Suppressor macrophage (primary cell): ENCODE measurements around the gene POLR2E.

Experiments
- DNase-seq, 4 experiments: peaks; one replicate each; pipeline ENCODE4 v3.0.0-alpha.2; 2020 to 2022

POLR2E gene

DNA sequence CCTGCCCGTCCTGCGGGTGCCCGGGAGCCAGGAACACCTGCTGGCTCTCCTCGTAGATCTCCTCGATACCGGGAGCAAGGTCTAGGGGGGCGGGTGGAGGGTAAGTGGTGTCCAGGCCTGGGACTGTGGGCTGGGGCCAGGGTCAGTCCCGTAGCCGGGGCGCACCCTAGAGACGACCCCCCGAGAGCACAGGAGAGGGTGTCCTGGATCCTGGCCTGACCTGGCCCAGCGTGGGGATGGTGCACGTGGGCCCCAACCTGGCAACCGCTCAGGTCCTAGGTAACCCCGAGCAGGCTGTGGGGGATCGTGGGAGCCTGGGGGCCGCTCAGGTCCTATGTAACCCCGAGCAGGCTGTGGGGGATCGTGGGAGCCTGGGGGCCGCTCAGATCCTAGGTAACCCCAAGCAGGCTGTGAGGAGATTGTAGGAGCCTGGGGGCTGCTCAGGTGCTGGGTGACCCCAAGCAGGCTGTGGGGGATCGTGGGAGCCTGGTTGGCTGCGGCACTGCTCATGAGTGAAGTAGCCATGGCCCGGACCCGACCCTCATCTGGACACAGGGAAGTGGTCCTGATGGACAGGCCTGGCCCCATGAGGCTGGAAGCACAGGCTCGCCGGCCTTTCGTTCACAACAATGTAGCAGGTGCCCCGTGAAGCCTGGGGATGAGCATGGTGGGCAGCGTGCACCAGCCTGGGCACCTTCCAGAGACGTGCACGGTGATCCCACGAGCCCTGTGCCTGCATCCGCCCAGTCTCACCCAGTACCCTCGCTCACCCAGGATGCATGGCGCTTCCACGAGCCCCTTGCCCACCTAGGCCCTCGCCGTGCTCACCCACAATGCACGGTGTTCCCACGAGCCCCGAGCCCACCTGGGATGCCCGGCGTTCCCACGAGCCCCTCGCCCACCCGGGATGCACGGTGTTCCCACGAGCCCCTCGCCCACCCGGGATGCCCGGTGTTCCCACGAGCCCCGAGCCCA is 14.8 kb upstream of the POLR2E start:
- no peak for DNase-seq

DNA sequence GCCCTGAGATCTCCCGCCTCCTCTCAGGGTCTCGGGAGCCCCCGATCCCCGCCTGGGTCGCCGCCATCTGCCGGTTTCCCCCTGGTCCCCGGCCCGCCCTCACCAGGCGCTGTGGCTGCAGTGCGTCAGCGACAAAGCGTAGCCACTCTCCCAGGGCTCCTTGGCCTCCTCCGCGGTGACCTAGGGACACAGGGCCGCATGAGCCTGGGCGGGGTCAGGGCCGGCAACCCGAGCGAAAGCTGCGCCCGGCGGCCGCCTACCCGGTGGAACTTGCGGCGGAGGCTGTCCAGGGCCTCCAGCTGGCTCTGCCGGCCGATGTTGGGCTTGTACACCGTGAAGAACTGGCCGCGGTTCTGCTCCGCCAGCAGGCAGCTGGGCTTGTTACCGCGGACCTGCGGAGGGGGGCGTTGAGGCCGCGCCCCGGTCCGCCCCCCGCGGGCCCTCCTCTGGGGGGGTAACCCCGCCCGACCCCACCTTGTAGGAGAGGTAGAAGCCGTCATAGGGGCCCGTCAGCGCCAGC is 13.9 kb upstream of the POLR2E start:
- no peak for DNase-seq

DNA sequence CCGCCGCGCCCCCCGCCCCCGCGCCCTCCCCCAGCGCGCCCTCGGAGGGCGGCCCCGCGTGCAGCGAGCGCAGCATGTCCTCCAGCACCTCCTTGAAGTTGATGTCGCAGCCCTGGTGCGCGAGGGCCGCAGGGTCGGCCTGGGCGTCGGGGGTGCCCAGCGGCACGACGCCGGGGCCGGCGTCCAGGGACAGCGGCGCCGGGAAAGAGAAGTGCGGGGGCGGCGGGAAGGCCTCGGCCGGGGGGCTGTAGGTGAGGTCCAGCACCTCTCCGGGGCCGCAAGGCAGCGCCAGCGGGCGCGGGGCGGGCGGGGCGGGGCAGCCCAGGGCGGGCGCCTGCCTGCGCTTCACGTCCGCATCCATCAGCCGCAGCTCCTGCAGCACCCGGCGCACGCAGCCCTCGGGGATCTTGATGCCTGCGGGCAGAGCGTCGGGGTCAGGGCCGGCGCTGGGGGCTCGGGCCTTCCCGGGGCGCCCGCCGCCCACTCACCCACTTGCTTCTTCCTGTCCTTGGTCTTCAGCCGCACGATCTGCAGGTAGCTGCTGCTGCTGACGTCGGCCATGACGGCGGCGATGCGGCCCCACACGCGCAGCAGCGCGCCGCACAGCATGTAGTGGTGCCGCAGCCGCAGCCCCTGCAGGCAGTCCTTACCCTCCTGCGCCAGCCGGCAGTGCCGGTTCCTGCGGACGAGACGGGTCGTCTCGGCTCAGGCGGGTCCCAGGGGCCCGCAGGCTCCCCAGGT is 13.3 kb upstream of the POLR2E start:
- DNase-seq: no peak

DNA sequence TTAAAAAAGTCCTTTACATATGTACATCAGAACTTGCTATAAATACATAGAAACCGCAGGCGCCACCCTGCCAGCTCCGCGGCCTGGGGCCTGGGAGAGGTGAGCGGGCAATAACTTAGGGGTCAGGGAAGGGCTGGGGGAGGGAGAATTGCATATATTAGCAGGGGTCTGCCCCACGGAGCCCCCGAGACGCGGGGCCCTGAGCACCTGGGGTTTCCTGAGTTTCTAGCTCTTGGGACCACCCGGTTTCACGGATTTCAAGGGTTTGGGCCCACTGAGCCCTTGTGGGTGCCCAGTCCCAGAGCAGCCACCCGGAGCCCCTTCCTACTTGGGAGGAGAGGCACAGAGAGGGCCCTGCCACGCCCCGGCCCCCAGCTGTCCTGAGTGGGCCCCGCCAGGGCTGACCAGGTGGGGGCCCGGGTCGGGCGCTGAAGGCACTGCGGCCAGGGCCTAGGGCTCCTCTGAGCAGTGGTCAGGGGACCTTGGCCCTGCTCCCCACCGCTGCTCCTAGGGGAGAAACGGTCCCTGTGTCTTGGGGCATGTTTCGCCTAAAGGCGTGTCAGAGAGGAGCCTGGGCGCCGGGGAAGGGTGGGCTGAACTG is 12.6 kb upstream of the POLR2E start:
- DNase-seq: no peak

DNA sequence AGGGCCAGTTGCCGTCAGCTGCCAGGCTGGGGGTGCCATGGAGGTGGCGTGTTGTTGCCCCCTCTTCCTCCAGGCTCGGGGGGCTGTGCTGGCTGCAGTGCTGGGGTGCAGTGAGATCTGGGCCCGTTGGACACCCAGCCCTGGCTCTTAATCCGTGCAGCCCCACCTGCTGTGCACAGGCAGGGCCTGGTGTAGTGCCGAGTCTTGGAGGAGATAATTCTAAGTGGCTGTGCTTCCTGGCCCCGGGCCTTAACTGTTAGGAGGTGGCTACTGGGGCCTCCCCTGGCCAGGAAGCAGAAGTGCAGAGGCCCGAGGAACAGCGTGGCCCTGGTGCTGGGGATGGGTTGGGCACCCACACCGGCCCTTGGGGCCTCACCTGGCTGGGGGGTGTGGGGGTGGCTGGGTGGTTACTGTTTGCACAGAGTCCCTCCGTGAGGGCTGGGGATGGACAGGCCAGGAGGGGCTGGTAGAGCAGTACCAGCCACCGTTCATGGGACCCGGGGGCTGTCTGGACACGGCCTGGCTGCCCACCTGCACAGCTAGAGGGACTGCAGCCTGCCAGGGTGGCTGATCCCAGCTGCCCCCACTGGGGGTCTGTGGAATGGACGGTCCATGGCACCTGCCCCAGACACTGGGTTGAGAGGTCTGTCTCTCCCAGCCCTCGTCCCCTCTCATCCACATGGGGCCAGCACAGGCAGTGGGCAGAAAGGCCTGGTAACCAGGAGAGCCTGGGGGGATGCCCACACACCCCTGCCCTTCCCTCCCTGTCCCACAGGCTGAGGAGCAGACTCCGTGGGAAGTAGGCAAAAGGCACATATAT is 11.9 kb upstream of the POLR2E start:
- peak in 3 of 4 experiments; percentile 62 to 69 (median 64) for DNase-seq

DNA sequence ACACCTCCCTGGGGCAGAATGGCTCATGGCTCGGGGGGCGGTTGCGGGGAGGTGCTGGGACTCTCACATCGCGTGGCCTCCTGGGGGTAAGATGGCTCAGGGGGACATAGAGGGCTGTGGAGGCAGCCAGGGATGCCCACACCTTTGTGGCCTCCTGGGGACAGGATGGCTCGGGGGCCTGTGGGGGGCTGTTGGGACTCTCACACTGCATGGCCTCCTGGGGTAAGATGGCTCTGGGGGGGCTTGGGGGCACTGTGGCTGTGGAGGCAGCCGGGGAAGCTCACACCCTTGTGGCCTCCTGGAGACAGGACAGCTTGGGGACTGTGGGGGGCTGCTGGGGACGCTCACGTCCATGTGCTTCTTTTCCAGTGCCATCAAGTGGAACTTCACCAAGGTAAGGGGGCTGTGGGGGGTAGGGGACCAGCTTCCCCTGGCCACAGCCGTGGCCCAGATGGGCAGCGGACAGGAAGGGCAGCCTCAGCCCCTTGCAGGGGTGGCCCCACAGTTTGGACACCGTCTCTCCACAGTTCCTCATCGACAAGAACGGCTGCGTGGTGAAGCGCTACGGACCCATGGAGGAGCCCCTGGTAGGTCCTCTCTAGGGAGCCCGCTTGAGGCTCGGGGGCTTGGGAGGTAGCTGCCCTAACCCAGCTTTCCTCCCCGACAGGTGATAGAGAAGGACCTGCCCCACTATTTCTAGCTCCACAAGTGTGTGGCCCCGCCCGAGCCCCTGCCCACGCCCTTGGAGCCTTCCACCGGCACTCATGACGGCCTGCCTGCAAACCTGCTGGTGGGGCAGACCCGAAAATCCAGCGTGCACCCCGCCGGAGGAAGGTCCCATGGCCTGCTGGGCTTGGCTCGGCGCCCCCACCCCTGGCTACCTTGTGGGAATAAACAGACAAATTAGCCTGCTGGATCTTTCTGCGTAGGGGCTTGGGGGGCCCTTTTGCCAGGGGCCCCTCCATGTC is 11.0 kb upstream of the POLR2E start:
- DNase-seq: no peak

DNA sequence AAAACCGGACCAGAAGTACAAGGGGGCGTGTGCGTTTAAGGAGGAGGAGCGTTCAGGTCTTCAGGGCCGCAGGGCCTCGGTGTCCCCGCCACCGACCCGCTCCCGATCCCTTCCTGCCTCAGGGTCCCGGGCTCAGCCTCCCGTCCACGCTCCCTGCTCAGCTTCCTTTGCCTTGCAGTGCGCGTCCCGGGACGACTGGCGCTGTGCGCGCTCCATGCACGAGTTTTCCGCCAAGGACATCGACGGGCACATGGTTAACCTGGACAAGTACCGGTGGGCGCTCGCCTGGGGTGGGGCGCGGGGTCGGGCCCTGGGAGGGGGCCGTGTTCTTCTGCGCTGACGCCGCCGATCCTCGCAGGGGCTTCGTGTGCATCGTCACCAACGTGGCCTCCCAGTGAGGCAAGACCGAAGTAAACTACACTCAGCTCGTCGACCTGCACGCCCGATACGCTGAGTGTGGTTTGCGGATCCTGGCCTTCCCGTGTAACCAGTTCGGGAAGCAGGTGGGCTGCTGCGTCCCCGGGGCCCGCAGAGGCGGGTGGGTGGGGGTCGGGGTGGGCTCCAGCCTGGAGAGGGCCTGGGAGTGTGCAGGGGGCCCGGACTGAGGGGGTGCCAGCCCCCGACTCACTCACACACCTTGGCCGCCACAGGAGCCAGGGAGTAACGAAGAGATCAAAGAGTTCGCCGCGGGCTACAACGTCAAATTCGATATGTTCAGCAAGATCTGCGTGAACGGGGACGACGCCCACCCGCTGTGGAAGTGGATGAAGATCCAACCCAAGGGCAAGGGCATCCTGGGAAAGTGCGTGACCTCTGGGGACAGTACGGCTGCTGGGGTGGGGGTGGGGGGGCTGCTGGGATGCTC is 10.1 kb upstream of the POLR2E start:
- DNase-seq: peak in 1 of 4 experiments; percentile 59

DNA sequence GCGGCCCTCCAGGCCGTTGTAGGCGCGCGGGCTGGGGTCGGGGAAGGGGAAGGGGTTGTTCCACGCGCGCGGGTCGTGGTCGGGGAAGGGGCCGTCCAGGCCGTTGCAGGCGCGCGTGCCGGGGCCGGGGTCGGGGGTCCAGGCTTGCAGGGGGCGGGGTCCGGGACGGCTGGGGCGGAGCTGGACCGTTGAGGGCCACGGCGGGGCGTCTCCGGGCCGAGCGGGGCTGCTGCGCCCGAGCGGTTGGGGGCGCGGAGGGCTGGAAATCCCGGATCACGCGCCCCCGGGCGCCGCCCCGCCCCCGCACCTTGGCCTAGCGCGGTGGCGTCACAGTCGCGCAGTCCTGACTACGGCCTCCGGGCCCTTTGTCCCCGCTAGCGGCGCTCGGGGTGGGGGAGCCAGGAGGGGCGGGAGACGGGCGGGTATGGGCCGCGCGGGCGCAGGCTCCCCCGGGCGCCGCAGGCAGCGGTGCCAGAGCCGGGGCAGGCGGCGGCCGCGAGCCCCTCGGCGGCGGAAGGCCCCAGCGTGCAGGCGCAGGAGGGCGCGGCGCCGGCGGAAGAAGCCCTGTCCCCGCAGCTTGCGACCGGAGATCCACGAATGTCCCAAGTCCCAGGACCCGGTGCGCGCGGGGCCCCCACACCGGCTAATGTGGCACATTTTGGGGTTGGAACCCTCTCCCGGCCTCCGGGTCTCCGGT is 9.3 kb upstream of the POLR2E start:
- DNase-seq: peak; percentile 92 to 97 (median 94)

DNA sequence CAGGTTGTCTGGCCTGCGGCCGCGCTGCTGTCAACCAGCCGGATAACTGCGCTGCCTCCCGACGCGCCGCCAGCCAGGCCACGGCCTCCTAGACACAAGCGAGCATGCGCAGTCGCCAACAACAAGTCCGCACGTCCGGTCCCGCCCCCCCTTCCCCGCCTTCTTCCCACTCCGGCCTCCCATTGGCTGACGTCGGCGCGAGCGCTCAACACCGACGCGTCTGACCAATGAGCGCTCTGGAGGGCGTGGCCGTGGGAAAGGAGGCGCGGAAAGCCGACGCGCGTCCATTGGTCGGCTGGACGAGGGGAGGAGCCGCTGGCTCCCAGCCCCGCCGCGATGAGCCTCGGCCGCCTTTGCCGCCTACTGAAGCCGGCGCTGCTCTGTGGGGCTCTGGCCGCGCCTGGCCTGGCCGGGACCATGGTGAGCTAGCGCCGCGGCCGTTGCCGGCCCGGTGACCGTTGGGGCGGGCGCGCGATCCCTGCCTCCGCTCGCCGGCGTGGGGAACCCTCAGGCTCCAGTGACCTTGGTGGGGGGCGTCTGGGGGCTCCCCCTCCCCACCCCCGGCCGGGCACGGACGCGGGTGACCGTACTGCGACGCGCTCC is 8.6 kb upstream of the POLR2E start, which contains the start of gene GPX4:
GPX4 (plus strand) TSS at position 287 of the 603 bp plus-strand sequence; CDS start at position 337, 50 bp downstream.
- peak; percentile 100 for DNase-seq

DNA sequence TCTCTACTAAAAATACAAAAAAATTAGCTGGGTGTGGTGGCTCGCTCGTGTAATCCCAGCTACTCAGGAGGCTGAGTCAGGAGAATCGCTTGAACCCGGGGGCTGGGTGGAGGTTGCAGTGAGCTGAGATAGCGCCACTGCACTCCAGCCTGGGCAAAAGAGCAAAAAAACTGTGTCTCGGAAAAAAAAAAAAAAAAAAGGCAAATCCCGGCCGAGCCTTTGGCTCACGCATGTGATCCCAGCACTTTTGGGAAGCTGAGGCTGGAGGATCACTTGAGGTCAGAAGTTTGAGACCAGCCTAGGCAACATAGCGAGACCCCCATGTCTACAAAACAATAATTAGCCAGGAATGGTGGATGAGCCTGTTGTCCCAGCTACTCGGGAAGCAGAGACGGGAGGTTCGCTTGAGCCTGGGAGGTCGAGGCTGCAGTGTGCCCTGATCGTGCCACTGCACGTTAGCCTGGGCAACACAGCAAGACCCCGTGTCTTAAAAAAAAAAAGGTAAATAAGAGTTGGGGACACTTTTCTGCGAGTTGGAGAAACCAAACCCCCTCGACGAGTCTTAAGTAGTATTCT is 8.0 kb upstream of the POLR2E start:
- no peak for DNase-seq

DNA sequence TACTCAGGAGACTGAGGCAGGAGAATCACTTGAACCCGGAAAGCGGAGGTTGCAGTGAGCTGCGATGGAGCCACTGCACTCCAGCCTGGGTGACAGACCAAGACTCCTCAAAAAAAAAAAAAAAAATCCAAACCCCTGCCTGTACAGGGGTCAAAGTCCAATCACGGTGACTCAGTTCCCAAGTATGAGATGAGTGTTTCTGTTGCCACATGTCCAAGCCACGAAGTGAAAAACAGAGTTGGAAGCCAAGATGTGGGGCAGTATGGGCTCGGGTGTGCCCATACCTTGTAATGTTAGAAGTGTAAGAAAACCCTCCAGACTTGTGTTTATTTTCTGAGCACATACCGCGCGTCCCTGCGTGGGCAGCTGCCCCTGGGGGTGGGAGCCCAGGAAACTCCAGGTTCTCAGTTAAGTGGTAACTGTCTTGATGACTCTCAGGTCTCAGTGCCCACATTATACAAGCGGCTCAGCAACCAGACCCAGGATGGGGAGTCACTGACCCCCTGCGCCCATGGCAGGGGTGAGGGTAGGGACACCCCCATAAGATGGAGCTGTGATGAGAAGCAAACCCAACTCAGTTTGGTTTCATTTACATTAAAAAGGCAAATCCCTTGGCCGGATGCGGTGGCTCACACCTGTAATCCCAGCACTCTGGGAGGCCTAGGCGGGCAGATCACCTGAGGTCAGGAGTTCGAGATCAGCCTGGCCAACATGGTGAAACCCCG is 7.4 kb upstream of the POLR2E start:
- DNase-seq: peak; percentile 61 to 87 (median 70)

DNA sequence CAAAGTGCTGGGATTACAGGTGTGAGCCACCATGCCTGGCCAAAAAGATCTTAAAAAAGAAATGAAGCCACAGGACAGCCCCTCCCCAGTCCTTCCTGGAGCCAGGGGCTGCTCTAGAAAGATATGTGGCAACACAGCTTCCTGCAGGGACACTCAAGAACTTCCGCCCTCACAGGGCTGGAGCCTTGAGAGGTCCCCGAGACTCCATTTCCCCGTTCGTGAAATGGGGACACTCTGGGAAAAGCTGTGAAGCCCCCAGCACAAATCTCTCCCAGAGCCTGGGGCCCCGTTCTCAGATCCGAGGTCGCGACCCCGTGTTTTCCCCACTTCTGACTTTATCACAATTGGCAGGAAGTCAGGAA is 6.1 kb upstream of the POLR2E start:
- peak; percentile 65 to 86 (median 84) for DNase-seq

DNA sequence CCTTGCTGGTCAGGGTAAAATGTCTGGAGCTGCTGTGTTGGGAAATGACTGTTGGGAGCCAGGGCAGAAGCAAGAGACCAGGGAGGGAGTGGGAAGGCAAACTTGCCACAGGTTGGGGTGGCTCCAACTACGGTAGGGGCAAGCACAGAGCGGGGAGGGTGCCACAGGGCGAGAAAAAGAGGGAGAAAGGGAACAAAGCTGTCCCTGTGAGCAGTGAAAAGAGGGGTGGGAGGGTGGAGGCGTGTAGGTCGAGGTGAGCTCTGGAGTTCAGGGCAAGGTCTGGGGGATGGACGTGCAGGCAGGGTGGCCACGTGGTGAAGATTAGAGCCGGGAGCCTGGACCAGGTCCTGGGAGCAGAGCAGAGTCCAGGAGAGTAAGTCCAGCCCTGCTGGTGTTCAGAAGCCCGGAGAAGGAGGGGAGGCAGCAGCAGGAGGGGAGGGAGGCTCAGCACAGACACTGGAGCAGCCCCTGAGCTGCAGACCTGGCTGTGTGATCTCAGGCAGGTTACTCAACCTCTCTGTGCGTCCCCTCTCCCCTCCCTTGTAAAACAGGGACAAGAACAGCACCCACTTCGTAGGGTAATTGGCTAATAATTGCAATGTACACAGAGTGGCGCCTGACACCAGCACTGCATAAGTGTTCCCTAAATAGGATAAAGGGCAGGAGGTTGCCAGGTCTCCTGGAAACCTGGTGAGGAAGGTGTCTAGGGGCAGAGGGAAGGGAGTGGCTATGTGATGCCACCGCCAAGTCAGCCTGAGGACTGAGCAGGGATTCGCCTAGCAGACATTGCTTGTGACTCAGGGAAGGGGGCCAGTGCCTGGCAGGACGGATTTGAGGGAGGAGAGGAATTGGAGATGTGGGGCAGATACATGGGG is 3.2 kb upstream of the POLR2E start:
- DNase-seq: peak in 2 of 4 experiments; percentile 38 to 44

DNA sequence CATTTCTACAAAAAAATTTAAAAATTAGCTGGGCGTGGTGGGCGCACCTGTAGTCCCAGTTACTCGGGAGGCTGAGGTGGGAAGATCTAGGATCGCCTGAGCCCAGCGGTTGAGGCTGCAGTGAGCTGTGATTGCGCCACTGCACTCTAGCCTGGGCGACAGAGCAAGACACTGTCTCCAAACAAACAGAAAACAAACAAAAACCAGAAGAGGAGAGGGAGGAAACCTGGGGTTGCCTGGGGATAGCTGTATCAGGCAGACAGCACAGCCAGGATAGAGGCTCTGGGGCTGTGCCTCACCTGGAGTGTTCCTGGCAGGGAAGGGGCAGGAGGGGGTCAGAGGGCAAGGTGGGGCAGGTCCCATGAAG is 2.6 kb upstream of the POLR2E start:
- peak in 2 of 4 experiments; percentile 39 to 45 for DNase-seq

DNA sequence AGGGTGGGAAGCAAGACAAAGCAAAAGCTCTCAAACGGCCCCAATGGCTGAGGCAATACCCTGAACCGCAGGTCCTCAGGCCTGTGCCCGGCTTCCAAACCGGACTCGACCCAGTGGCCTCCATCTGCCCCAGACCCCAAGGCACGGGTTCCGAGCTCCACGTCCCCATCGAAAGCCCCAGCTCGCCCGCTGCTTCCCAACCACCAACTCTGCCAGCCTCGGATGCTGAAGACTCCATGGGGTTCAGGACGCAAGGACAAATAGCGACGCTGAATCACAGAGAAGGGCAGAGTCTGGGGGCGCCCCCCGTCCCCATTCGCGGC is 559 bp downstream of the POLR2E start:
- no peak for DNase-seq

DNA sequence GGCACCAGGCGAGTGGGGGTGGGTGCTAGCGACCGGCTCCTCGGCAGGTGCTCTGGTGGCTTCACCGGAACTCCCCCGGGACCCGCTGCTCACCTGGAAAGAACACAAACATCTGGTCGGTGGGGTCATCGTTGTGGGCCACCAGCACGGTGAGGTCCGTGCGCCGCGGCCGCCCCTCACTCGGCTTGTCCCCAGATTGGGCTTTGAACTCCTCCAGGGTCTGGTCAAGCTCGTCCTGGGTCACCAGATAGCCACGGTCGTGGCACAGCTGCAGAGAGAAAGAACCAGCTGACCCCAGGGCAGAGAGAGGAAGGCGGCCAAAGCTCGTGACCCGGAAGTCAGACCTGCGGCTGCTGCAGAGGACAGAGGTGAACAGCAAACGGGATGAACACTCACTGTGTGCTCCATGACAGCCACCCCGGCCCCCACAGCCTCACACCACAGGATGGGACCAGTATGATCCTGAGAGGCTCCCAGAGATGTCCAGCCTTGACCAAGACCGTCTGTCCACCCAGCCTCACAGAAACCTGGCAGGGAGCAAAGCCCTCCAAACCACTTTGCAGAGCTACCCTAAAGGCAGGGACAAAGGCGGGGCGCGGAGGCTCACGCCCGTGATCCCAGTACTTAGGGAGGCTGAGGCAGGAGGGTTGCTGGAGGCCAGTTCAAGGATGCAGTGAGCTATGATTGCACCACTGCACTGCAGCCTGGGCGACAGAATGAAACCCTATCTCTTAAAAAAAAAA is 1.2 kb downstream of the POLR2E start:
- no peak for DNase-seq
